ENCODE measurements around the gene ZNG1A. TPM values are rescaled to one million over a fixed set of nuclear protein-coding genes. Genes with fewer than 3 reads are reported as not detected.

The ZNG1A gene
- polyA plus RNA-seq, 1 donor from 2014 or later: 92.2 TPM

DNA sequence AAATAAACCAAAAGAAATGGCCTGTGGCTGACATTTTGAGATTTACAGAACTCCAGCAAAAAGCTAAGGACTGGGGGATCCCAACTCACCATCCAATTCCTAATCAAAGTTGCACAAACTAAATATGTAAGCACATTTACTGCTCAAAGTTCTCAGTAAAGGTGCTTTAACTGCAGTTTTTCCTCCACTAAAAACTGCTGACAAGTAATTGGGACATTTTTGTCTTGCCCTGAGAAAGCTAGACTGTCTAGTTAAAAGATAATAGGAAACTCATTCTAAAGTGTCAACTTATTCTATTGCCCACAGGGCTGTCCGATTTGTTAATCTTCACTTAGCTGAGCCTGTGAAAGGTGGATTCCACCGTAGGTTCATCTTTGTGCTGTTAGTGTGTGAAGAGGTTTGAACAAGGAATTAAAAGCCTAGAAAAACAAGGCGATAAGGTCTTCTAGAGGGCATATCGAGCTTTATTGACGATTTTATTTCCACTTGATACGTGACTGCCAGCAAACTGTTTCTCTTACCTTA lies 36.8 kb upstream of the ZNG1A start:
- Histone ChIP-seq H3K79me2 (replicated peaks; ENCODE audit: insufficient read depth, low read length) (no peaks in the 10 kb centered on the region), H2AFZ (ENCODE audit: low read depth, low read length) (no peak overlapping the region), H3K9me2 (ENCODE audit: insufficient read depth, low read length) (no peaks in the 10 kb centered on the region), H3K9me3 (ENCODE audit: low read length) (no peaks in the 10 kb centered on the region), H3K4me3 (ENCODE audit: low read length) (peak overlapping the region; percentile 69), H3K36me3 (ENCODE audit: insufficient read depth, low read length) (no peaks in the 10 kb centered on the region), H4K20me1 (ENCODE audit: insufficient read depth) (no peaks in the 10 kb centered on the region), H3K27ac (ENCODE audit: low read length) (no peak overlapping the region), H3F3A (ENCODE audit: insufficient read depth, low read length, poor library complexity, severe bottlenecking) (no peaks in the 10 kb centered on the region), H3K27me3 (ENCODE audit: insufficient read depth, low read depth, low read length) (peaks cover 45% of the 10 kb centered on the region), H3K9ac (ENCODE audit: low read length) (no peak overlapping the region), H3K4me2 (ENCODE audit: low read length) (no peak overlapping the region)
- TF ChIP-seq RAD21 (conservative IDR thresholded peaks at IDR 0.05) (no peak), EZH2 (IDR thresholded peaks at IDR 0.05; ENCODE audit: borderline replicate concordance, insufficient read depth, low read length, poor library complexity, severe bottlenecking) (no peak), POLR2AphosphoS5 (IDR thresholded peaks at IDR 0.05) (no peak), EP300 (conservative IDR thresholded peaks at IDR 0.05; ENCODE audit: poor library complexity, severe bottlenecking) (no peak), MXI1 (conservative IDR thresholded peaks at IDR 0.05; ENCODE audit: poor library complexity, severe bottlenecking) (no peak), TAF1 (IDR thresholded peaks at IDR 0.05; ENCODE audit: low read depth) (no peak), SMC3 (conservative IDR thresholded peaks at IDR 0.05; ENCODE audit: poor library complexity) (no peak)
- TF ChIP-seq, protein P1, sequence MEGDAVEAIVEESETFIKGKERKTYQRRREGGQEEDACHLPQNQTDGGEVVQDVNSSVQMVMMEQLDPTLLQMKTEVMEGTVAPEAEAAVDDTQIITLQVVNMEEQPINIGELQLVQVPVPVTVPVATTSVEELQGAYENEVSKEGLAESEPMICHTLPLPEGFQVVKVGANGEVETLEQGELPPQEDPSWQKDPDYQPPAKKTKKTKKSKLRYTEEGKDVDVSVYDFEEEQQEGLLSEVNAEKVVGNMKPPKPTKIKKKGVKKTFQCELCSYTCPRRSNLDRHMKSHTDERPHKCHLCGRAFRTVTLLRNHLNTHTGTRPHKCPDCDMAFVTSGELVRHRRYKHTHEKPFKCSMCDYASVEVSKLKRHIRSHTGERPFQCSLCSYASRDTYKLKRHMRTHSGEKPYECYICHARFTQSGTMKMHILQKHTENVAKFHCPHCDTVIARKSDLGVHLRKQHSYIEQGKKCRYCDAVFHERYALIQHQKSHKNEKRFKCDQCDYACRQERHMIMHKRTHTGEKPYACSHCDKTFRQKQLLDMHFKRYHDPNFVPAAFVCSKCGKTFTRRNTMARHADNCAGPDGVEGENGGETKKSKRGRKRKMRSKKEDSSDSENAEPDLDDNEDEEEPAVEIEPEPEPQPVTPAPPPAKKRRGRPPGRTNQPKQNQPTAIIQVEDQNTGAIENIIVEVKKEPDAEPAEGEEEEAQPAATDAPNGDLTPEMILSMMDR (IDR thresholded peaks at IDR 0.05; ENCODE audit: poor library complexity, severe bottlenecking): no peak
- TF ChIP-seq, protein P2, sequence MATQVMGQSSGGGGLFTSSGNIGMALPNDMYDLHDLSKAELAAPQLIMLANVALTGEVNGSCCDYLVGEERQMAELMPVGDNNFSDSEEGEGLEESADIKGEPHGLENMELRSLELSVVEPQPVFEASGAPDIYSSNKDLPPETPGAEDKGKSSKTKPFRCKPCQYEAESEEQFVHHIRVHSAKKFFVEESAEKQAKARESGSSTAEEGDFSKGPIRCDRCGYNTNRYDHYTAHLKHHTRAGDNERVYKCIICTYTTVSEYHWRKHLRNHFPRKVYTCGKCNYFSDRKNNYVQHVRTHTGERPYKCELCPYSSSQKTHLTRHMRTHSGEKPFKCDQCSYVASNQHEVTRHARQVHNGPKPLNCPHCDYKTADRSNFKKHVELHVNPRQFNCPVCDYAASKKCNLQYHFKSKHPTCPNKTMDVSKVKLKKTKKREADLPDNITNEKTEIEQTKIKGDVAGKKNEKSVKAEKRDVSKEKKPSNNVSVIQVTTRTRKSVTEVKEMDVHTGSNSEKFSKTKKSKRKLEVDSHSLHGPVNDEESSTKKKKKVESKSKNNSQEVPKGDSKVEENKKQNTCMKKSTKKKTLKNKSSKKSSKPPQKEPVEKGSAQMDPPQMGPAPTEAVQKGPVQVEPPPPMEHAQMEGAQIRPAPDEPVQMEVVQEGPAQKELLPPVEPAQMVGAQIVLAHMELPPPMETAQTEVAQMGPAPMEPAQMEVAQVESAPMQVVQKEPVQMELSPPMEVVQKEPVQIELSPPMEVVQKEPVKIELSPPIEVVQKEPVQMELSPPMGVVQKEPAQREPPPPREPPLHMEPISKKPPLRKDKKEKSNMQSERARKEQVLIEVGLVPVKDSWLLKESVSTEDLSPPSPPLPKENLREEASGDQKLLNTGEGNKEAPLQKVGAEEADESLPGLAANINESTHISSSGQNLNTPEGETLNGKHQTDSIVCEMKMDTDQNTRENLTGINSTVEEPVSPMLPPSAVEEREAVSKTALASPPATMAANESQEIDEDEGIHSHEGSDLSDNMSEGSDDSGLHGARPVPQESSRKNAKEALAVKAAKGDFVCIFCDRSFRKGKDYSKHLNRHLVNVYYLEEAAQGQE (IDR thresholded peaks at IDR 0.05; ENCODE audit: borderline replicate concordance): no peak

DNA sequence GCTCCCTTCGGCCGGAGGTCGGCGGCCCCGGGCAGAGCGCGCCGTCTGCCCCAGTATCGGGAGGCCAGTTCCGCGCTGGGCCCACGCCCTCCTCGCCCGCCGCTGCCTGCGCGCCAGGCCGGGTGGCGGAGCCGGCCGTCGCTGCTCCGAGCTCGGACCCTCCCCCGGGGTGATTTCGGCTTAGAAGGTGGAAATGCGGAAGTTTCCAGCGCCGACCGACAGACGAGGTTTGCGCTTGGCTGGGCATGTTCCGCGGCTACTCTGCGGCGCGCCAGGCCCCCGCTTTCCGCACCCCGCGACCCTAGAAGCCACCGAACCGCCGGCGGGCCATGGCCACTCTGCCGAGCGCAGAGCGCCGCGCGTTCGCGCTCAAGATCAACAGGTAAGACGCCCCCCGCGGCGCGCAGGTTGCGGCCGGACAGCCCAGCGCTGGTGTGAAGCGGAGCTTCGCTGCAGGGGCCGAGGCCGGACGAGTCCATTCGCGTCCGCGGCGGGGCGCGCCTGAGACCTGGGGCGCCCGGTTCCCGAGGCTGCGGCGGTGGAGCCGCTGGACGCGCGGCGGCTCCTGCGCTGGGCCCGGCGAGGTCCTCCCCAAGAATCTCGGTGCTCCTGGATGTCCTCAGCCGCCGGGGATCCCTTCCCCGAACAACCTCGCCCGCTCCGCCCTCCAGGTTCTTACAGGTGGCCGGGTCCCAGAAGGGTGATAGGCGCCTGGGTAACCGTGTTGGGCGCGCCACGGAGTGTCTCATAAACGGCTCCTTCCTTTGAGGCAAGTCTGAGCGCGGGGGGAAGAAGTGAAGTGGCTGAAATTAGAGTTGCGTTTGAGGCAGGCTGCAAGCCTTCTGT lies 36.0 kb upstream of the ZNG1A start, which contains the start of gene DOCK8:
DOCK8 (plus strand) TSS at position 218 of the 846 bp plus-strand sequence; CDS start at position 330, 112 bp downstream.
- Histone ChIP-seq H3K79me2 (replicated peaks; ENCODE audit: insufficient read depth, low read length) (no peaks in the 10 kb centered on the region), H3K27ac (ENCODE audit: low read length) (no peak within 1 kb of the TSS), H3K9ac (ENCODE audit: low read length) (no peak within 1 kb of the TSS), H3K4me2 (ENCODE audit: low read length) (no peak within 1 kb of the TSS), H3K27me3 (ENCODE audit: insufficient read depth, low read depth, low read length) (peaks cover 45% of the 10 kb centered on the region), H3F3A (ENCODE audit: insufficient read depth, low read length, poor library complexity, severe bottlenecking) (no peaks in the 10 kb centered on the region), H2AFZ (ENCODE audit: low read depth, low read length) (no peak within 1 kb of the TSS), H3K4me3 (ENCODE audit: low read length) (peak within 1 kb of the TSS; percentile 69), H3K9me3 (ENCODE audit: low read length) (no peaks in the 10 kb centered on the region), H4K20me1 (ENCODE audit: insufficient read depth) (no peaks in the 10 kb centered on the region), H3K9me2 (ENCODE audit: insufficient read depth, low read length) (no peaks in the 10 kb centered on the region), H3K36me3 (ENCODE audit: insufficient read depth, low read length) (no peaks in the 10 kb centered on the region)
- TF ChIP-seq MXI1 (conservative IDR thresholded peaks at IDR 0.05; ENCODE audit: poor library complexity, severe bottlenecking): peak; percentile 10
- no peak for TF ChIP-seq EP300 (conservative IDR thresholded peaks at IDR 0.05; ENCODE audit: poor library complexity, severe bottlenecking)
- TF ChIP-seq, protein P1 (IDR thresholded peaks at IDR 0.05; ENCODE audit: poor library complexity, severe bottlenecking): peak; percentile 42

All from neural cell (in vitro differentiated cells).